CD4-positive, CD25-positive, alpha-beta regulatory T cell (primary cell): Measurements from ENCODE around the gene CCL3. TPM values are rescaled to one million over a fixed set of nuclear protein-coding genes. Genes with fewer than 3 reads are reported as not detected.
A peak's percentile ranks its signal among the peaks of the same experiment; 100 is the strongest.

Experiments
- ATAC-seq, 2 donors: fragments of 150-1000 bp; cut with Tn5 transposase; one replicate each; pipeline ENCODE4 v1.10.0; 2021; ENCODE audit warnings: low read depth in 2 of 2, moderate number of reproducible peaks in 2 of 2, moderate library complexity in 1 of 2
- DNase-seq, 3 donors: peaks; one replicate each; pipeline versions ENCODE4 v3.0.0 to v3.0.0-alpha.2; 2012 to 2022; ENCODE audit warnings: mixed read lengths in 1 of 3
- H3K27ac ChIP-seq: one replicate; pipeline ENCODE4 v1.7.0; 2013; ENCODE audit warnings: mild to moderate bottlenecking, low read length; ENCODE audit not compliant: insufficient read depth, poor library complexity, severe bottlenecking
- H3K27me3 ChIP-seq: one replicate; pipeline ENCODE4 v1.7.0; 2013; ENCODE audit warnings: low read length; ENCODE audit not compliant: control insufficient read depth, insufficient read depth
- H3K36me3 ChIP-seq: one replicate; pipeline ENCODE4 v1.7.0; 2013; ENCODE audit warnings: mild to moderate bottlenecking, low read length, moderate library complexity; ENCODE audit not compliant: control insufficient read depth, insufficient read depth
- H3K4me1 ChIP-seq: 2 replicates; pipeline ENCODE4 v1.7.0; 2013; ENCODE audit warnings: mild to moderate bottlenecking, low read length; ENCODE audit not compliant: insufficient read depth, control insufficient read depth, poor library complexity, severe bottlenecking
- H3K4me3 ChIP-seq: one replicate; pipeline ENCODE4 v1.7.0; 2013; ENCODE audit warnings: low read depth, mild to moderate bottlenecking, low read length, moderate library complexity
- H3K9me3 ChIP-seq, 2 experiments: 1 replicate in 1 of 2; 2 replicates in 1 of 2; pipeline ENCODE4 v1.7.0; 2013; ENCODE audit warnings: low read length in 2 of 2, mild to moderate bottlenecking in 1 of 2, moderate library complexity in 1 of 2; ENCODE audit not compliant: control insufficient read depth in 2 of 2
- H3K27ac Mint-ChIP-seq, 3 donors: one replicate each; pipeline ENCODE4 v1.8.0; 2020 to 2022; ENCODE audit warnings: mild to moderate bottlenecking in 3 of 3, mixed read lengths in 3 of 3, moderate library complexity in 2 of 3
- H3K27me3 Mint-ChIP-seq: one replicate; pipeline ENCODE4 v1.8.0; 2022; ENCODE audit warnings: mild to moderate bottlenecking, mixed read lengths
- H3K36me3 Mint-ChIP-seq: one replicate; pipeline ENCODE4 v1.8.0; 2020; ENCODE audit warnings: mixed read lengths
- H3K4me1 Mint-ChIP-seq, 4 donors: one replicate each; pipeline ENCODE4 v1.8.0; 2020 to 2022; ENCODE audit warnings: mixed read lengths in 4 of 4, mild to moderate bottlenecking in 1 of 4
- H3K4me3 Mint-ChIP-seq, 4 donors: one replicate each; pipeline ENCODE4 v1.8.0; 2020 to 2022; ENCODE audit warnings: mild to moderate bottlenecking in 4 of 4, mixed read lengths in 4 of 4, moderate library complexity in 3 of 4
- H3K9me3 Mint-ChIP-seq, 7 donors: one replicate each; pipeline ENCODE4 v1.8.0; 2020 to 2022; ENCODE audit warnings: mixed read lengths in 7 of 7, mild to moderate bottlenecking in 3 of 7, moderate library complexity in 2 of 7
- polyA plus RNA-seq, 4 donors: library from polyadenylated mRNA; unstranded; fragments of 300-500 nt; fragmentation: Illumina TruSeq; gene quantifications; one replicate each; pipeline ENCODE4 v1.2.3, GENCODE V29; 2021
- total RNA-seq: library from RNA; stranded (reverse); gene quantifications from one replicate; pipeline ENCODE4 v1.2.3, GENCODE V29; 2022

CCL3 gene
- total and polyA plus RNA-seq, 5 donors from 2014 or later = 0.45 TPM; not detected in 4

GRCh38 chr17:36068524-36068923, 21.4 kb downstream of the CCL3 start:
- no peaks in the 10 kb centered on the region for H3K36me3 Mint-ChIP-seq
- ATAC-seq (no peak), DNase-seq (no peak)
- H3K4me3 ChIP-seq = no peak overlapping the region
- peaks cover 10% of the 10 kb centered on the region for H3K27me3 Mint-ChIP-seq
- peaks cover 0 to 1% (median 0%) of the 10 kb centered on the region in 7 donors for H3K9me3 Mint-ChIP-seq
- no peaks in the 10 kb centered on the region for H3K9me3 ChIP-seq
- H3K4me3 Mint-ChIP-seq = no peak overlapping the region
- no peak overlapping the region for H3K27ac ChIP-seq
- H3K4me1 ChIP-seq = no peaks in the 10 kb centered on the region
- H3K27me3 ChIP-seq = peaks cover 9% of the 10 kb centered on the region
- peaks cover 0 to 3% (median 1%) of the 10 kb centered on the region in 4 donors for H3K4me1 Mint-ChIP-seq
- peak overlapping the region in 1 of 3 donors; percentile 10 for H3K27ac Mint-ChIP-seq
- H3K36me3 ChIP-seq = no peaks in the 10 kb centered on the region

GRCh38 chr17:36066365-36066985, 23.5 kb downstream of the CCL3 start:
- H3K27ac Mint-ChIP-seq = no peak overlapping the region
- peaks cover 13% of the 10 kb centered on the region for H3K27me3 Mint-ChIP-seq
- no peak for ATAC-seq
- Histone ChIP-seq H3K4me1 (no peaks in the 10 kb centered on the region), H3K27me3 (peaks cover 9% of the 10 kb centered on the region), H3K27ac (no peak overlapping the region), H3K4me3 (no peak overlapping the region), H3K9me3 (no peaks in the 10 kb centered on the region), H3K36me3 (no peaks in the 10 kb centered on the region)
- H3K4me1 Mint-ChIP-seq = no peaks in the 10 kb centered on the region
- H3K4me3 Mint-ChIP-seq = no peak overlapping the region
- DNase-seq = no peak
- no peaks in the 10 kb centered on the region for H3K9me3 Mint-ChIP-seq
- no peaks in the 10 kb centered on the region for H3K36me3 Mint-ChIP-seq

- Mint-ChIP-seq H3K4me3 (no peak within 1 kb of the TSS), H3K4me1 (no peaks in the 10 kb centered on the region), H3K27ac (no peak within 1 kb of the TSS), H3K27me3 (peaks cover 13% of the 10 kb centered on the region), H3K36me3 (no peaks in the 10 kb centered on the region), H3K9me3 (peaks cover 0 to 1% (median 0%) of the 10 kb centered on the region in 7 donors)
- Histone ChIP-seq H3K4me3 (no peak within 1 kb of the TSS), H3K27ac (no peak within 1 kb of the TSS), H3K36me3 (no peaks in the 10 kb centered on the region), H3K9me3 (no peaks in the 10 kb centered on the region), H3K4me1 (no peaks in the 10 kb centered on the region), H3K27me3 (peaks cover 6% of the 10 kb centered on the region)
- ATAC-seq = no peak
- DNase-seq = no peak
These were observed 26.0 kb downstream of the CCL3 start, which contains the start of gene CCL18 for GRCh38 chr17:36063786-36064541. TSS of gene CCL18 (plus strand) at chr17:36064272. CDS start at chr17:36064343, 71 bp downstream.

- DNase-seq = no peak
- no peaks in the 10 kb centered on the region for H3K4me1 ChIP-seq
- no peak overlapping the region for H3K27ac ChIP-seq
- ATAC-seq = no peak
- no peak overlapping the region for H3K4me3 ChIP-seq
- no peaks in the 10 kb centered on the region for H3K36me3 ChIP-seq
- H3K9me3 ChIP-seq = no peaks in the 10 kb centered on the region
- no peaks in the 10 kb centered on the region for H3K4me1 Mint-ChIP-seq
- H3K36me3 Mint-ChIP-seq = no peaks in the 10 kb centered on the region
- H3K27me3 Mint-ChIP-seq = peaks cover 22% of the 10 kb centered on the region
- H3K27ac Mint-ChIP-seq = no peak overlapping the region
- peaks cover 0 to 2% (median 0%) of the 10 kb centered on the region in 7 donors for H3K9me3 Mint-ChIP-seq
- peaks cover 2% of the 10 kb centered on the region for H3K27me3 ChIP-seq
- no peak overlapping the region for H3K4me3 Mint-ChIP-seq
These were observed 29.1 kb downstream of the CCL3 start for GRCh38 chr17:36060816-36061215.

DNA sequence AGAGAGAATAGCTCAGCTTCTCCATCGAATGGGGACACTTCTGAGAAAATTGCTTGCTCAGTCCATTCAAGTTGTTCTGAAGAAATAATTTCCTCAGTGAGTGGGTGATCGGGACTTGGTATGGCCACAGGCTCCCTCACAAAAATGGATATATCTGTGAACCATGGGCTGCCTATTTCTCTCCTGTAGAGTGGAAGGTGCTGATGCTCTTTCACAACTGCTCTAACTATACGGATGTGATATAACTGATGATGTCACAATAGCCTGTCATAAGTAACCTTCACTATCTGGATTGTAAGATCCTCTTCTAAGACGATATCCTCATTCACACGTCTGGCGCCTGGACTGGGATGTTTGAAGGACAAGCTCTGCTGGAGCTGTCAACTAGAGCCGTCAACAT, 30.5 kb downstream of the CCL3 start:
- no peaks in the 10 kb centered on the region for H3K36me3 ChIP-seq
- peaks cover 2% of the 10 kb centered on the region for H3K27me3 ChIP-seq
- H3K27ac ChIP-seq = no peak overlapping the region
- Mint-ChIP-seq H3K27ac (no peak overlapping the region), H3K27me3 (peaks cover 19% of the 10 kb centered on the region), H3K9me3 (peaks cover 0 to 3% (median 0%) of the 10 kb centered on the region in 7 donors), H3K4me1 (no peaks in the 10 kb centered on the region), H3K36me3 (no peaks in the 10 kb centered on the region), H3K4me3 (no peak overlapping the region)
- no peak for DNase-seq
- no peaks in the 10 kb centered on the region for H3K4me1 ChIP-seq
- H3K9me3 ChIP-seq = no peaks in the 10 kb centered on the region
- ATAC-seq = no peak
- H3K4me3 ChIP-seq = no peak overlapping the region

GRCh38 chr17:36057911-36058310, 32.0 kb downstream of the CCL3 start:
- Histone ChIP-seq H3K27ac (no peak overlapping the region), H3K4me1 (no peaks in the 10 kb centered on the region), H3K4me3 (no peak overlapping the region), H3K9me3 (no peaks in the 10 kb centered on the region), H3K27me3 (no peaks in the 10 kb centered on the region), H3K36me3 (no peaks in the 10 kb centered on the region)
- no peak for ATAC-seq
- peaks cover 0 to 4% (median 0%) of the 10 kb centered on the region in 7 donors for H3K9me3 Mint-ChIP-seq
- peaks cover 13% of the 10 kb centered on the region for H3K27me3 Mint-ChIP-seq
- H3K4me1 Mint-ChIP-seq = no peaks in the 10 kb centered on the region
- no peaks in the 10 kb centered on the region for H3K36me3 Mint-ChIP-seq
- DNase-seq = no peak
- no peak overlapping the region for H3K4me3 Mint-ChIP-seq
- no peak overlapping the region for H3K27ac Mint-ChIP-seq

DNA sequence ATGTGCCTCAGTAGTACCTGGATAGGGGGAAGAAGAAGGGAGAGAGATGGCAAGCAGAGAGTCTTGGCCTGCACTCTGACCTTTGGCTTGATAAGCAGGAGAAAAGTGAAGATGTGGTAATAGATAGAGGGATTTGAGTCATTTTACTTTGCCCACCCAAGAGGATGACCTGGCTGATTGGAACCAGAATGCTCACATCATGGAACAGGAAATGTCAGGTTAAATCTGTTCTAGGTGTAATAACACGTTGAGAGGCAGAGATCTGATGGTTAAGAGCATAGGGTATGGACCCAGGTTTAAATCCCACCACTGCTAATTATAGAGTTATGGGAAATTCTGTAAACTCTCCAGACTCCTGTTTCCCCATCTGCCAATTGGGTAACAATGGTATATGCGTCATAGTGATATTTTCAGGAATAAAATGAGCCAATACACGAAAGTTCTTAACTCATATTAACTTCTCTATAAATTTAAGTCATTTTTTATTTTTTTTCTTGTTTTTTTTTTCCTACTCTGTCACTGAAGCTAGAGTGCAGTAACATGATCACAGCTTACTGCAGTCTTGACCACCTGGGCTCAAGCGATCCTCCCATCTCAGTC, 33.9 kb downstream of the CCL3 start:
- Histone ChIP-seq H3K4me3 (no peak overlapping the region), H3K27me3 (no peaks in the 10 kb centered on the region), H3K9me3 (peaks cover 0 to 1% of the 10 kb centered on the region in 2 experiments), H3K36me3 (no peaks in the 10 kb centered on the region), H3K27ac (no peak overlapping the region), H3K4me1 (no peaks in the 10 kb centered on the region)
- ATAC-seq (no peak), DNase-seq (no peak)
- H3K36me3 Mint-ChIP-seq = peaks cover 3% of the 10 kb centered on the region
- H3K4me3 Mint-ChIP-seq = no peak overlapping the region
- H3K9me3 Mint-ChIP-seq = peaks cover 0 to 10% (median 3%) of the 10 kb centered on the region in 7 donors
- no peaks in the 10 kb centered on the region for H3K4me1 Mint-ChIP-seq
- H3K27ac Mint-ChIP-seq = no peak overlapping the region
- peaks cover 16% of the 10 kb centered on the region for H3K27me3 Mint-ChIP-seq
